GM10248 (cell line): ENCODE data around the gene RASSF3.

Source experiments
- CTCF ChIA-PET: fragments of 300-600 bp; sonication (Branson Sonifier 250); formaldehyde crosslinking; extraction: SDS; loops from one replicate; lab custom pipeline; 2021; ENCODE audit warnings: antibody characterized with exemption; lab: Yijun Ruan, JAX
- POLR2A ChIA-PET: fragments of 350-650 bp; sonication (Branson Sonifier 250); formaldehyde crosslinking; extraction: SDS; loops from one replicate; lab custom pipeline; 2020; ENCODE audit warnings: antibody characterized with exemption; lab: Yijun Ruan, JAX
- DNase-seq: peaks from one replicate; pipeline ENCODE4 v3.0.0; 2012; ENCODE audit errors: extremely low spot score
- TF ChIP-seq, protein P1 (sequence below): IDR thresholded peaks from 2 replicates; pipeline ENCODE4 v1.5.1; 2012; ENCODE audit warnings: mild to moderate bottlenecking, low read depth; ENCODE audit errors: extremely low read depth, missing control alignments, control extremely low read depth

Gene RASSF3

DNA sequence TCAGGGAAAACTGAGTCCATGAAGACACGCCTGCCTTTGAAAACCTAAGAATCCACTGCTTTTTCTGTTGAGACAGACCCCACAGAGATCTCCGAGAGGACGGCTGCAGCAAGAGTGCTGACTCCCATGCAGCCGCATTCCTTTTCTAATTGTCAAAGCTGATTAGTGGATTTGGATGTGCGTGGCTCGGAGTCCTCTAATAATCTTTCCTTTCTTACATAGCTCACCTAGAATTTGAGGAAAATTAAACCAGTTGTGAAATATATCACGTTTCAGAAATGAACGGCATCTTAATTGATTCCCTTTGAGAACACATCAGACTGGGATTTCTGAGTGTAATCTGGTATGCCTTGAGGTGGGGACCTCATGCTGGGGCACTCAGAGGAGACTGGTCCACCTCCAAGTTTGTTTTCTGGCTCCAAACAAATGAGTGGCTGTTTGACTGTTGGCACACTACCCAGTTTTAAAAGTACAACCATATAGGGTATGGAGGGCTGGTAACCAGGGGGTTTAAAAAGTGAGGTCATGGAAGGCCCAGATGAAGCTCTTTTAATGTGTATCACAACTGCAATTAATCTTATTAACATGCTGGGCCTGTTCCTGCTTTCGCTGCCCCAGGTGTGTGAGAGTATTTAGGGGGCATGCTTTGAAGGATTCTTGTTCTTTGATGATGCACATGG is 63.3 kb downstream of the RASSF3 start:
- DNase-seq = no peak
- POLR2A ChIA-PET = interaction anchor here (0.6 kb wide), 1 partner anchor 39 kb away, joined by 3 read pairs; no protein-coding TSS in a partner anchor
- CTCF ChIA-PET = interaction anchor here (0.9 to 1.1 kb wide), 2 partner anchors 19 to 25 kb away, joined by 3 read pairs; no protein-coding TSS in a partner anchor
- TF ChIP-seq, protein P1, sequence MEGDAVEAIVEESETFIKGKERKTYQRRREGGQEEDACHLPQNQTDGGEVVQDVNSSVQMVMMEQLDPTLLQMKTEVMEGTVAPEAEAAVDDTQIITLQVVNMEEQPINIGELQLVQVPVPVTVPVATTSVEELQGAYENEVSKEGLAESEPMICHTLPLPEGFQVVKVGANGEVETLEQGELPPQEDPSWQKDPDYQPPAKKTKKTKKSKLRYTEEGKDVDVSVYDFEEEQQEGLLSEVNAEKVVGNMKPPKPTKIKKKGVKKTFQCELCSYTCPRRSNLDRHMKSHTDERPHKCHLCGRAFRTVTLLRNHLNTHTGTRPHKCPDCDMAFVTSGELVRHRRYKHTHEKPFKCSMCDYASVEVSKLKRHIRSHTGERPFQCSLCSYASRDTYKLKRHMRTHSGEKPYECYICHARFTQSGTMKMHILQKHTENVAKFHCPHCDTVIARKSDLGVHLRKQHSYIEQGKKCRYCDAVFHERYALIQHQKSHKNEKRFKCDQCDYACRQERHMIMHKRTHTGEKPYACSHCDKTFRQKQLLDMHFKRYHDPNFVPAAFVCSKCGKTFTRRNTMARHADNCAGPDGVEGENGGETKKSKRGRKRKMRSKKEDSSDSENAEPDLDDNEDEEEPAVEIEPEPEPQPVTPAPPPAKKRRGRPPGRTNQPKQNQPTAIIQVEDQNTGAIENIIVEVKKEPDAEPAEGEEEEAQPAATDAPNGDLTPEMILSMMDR = no peak

DNA sequence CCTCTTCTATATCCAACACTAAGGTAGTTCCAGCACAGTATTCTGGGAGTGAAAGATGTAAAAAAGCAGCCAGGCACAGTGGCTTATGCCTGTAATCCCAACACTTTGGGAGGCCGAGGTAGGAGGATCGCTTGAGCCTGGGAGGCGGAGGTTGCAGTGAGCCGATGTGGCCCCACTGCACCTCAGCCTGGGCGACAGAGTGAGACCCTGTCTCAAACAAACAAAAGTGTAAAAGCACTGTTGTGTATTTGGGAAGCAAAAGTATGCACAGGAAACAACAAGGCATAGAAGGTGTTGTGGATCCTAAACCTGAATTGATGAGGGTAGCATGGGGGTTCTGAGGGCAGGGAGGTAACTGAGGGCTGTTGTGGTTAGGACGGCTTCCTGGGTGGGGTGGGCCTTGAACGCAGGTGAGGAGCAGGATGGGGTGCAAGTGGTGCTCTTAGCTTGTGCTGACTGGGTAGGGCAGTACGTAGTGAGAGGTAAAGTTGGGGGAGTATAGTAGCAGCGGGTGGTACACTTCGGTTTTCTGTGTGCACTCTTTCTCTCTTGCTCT is 64.2 kb downstream of the RASSF3 start:
- CTCF ChIA-PET = interaction anchor here (0.9 to 1.1 kb wide), 2 partner anchors 18 to 24 kb away, joined by 3 read pairs; no protein-coding TSS in a partner anchor
- no peak for DNase-seq
- POLR2A ChIA-PET = no interaction called here
- TF ChIP-seq, protein P1 = no peak

DNA sequence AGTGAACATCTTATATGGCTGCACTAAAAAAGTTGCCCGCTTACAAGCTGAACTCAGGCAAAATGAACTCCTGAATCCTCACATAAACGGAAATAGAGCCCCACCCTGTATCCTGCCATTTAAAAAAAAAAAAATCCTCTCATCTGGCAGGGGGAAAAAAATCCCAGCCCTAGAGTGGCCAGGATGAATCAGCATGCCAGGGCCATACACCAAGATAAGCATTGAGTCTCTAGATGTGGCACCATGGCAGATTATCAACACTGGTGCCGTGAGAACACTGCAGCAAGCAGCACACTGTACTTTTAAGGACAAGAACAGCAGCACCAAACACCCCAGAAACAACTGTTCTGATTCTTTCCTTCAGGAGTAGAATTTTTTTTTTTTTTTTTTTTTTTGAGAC is 65.5 kb downstream of the RASSF3 start:
- DNase-seq = no peak
- TF ChIP-seq, protein P1 = no peak
- CTCF ChIA-PET = interaction anchor here (1.9 to 3.3 kb wide), 3 partner anchors 13 to 126 kb away, joined by 6 to 12 read pairs (median 9); no protein-coding TSS in a partner anchor
- POLR2A ChIA-PET = interaction anchor here (0.7 kb wide), 1 partner anchor 60 kb away, joined by 5 read pairs; no protein-coding TSS in a partner anchor

DNA sequence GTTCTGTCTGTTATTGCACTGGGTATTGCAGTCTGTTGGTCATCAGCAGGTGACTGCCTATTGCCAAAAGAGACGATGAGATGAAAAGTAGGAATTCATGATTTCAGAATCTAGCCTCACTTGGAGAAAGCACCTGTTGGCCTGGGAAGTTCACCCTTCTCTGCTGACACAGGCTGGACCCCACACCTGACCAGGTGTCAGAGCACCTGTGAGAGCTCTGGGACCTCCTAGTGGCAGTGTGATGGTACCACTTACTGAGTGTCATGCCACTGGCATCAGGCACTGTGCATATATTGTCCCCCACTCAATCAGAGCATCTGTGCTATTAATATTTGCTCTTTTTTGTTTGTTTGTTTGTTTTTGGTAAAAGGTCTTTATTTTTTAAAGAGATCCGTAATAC is 68.0 kb downstream of the RASSF3 start:
- POLR2A ChIA-PET = interaction anchor here (2.2 kb wide), 1 partner anchor 10 kb away, joined by 10 read pairs; no protein-coding TSS in a partner anchor
- TF ChIP-seq, protein P1 = no peak
- DNase-seq = no peak
- CTCF ChIA-PET = interaction anchor here (0.6 to 3.3 kb wide), 7 partner anchors 9 to 129 kb away, joined by 3 to 12 read pairs (median 9); no protein-coding TSS in a partner anchor

DNA sequence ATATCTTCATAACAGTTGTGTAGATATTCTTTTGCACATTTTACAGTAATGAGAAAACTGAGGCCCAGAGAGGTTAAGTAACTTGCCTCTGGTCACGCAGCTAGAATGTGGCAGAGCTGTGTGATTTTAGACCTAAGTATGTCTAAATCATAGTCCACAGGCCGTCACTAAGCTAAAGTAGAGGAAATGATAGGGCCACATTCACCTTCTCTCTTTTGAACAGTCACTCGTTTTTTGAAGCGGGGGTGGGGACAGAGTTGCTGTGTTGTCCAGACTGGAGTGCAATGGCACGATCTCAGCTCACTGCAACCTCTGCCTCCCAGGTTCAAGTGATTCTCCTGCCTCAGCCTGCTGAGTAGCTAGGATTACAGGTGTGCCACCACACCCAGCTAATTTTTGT is 68.5 kb downstream of the RASSF3 start:
- TF ChIP-seq, protein P1 = no peak
- ChIA-PET POLR2A (interaction anchor here (2.2 kb wide), 1 partner anchor 11 kb away, joined by 10 read pairs; no protein-coding TSS in a partner anchor), CTCF (interaction anchor here (0.6 to 2.9 kb wide), 5 partner anchors 9 to 109 kb away, joined by 3 to 10 read pairs (median 7); no protein-coding TSS in a partner anchor)
- DNase-seq = no peak

DNA sequence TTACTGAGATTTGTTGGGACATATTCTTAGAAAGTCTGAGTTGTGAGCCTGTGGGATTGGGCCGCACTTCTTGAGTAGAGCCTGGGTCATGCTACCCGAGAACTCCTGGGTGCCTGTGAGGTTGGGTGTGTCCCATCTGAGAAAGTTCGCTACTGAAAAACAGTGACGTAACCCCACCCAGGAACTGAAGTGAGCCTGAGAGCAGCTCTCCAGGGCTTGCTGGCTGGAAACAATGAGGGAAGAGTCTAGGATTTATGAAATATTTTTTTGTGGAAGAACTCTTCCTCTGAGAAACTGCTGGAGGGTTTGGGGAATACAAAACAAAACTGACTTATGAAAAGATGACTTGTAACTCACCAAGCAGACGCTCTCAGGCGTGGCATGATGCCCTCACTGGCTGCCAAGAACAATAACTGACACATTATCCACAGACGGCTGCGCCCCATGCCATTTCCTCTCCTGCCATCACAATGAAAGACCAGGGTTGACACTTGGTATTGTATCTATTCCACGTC is 69.2 kb downstream of the RASSF3 start:
- no peak for DNase-seq
- TF ChIP-seq, protein P1 = no peak
- POLR2A ChIA-PET = interaction anchor here (1.4 kb wide), 1 partner anchor 14 kb away, joined by 7 read pairs; no protein-coding TSS in a partner anchor
- CTCF ChIA-PET = interaction anchor here (1.0 to 2.9 kb wide), 5 partner anchors 10 to 16 kb away, joined by 3 to 10 read pairs (median 5); no protein-coding TSS in a partner anchor
